Liver (tissue), 10 donors: Measurements from ENCODE around the gene TRMT44. TPM values are rescaled to one million over a fixed set of nuclear protein-coding genes. Genes with fewer than 3 reads are reported as not detected.

Experiments
- DNase-seq: peaks from one replicate; pipeline ENCODE4 v3.0.0-alpha.2; 2017; ENCODE audit warnings: low spot score
- H3K27ac ChIP-seq, 2 donors: one replicate each; pipeline ENCODE4 v1.7.0; 2013; ENCODE audit warnings: inconsistent platforms in 2 of 2, low read length in 2 of 2, control low read depth in 1 of 2, low read depth in 1 of 2, mild to moderate bottlenecking in 1 of 2
- H3K27me3 ChIP-seq, 4 donors: one replicate each; pipeline versions ENCODE4 v1.6.1 to v1.7.0; 2013; ENCODE audit warnings: low read length in 3 of 4, inconsistent platforms in 1 of 4, mild to moderate bottlenecking in 1 of 4, moderate library complexity in 1 of 4; ENCODE audit not compliant: control insufficient read depth in 4 of 4, insufficient read depth in 4 of 4
- H3K36me3 ChIP-seq, 4 donors: one replicate each; pipeline versions ENCODE4 v1.6.1 to v1.7.0; 2013; ENCODE audit warnings: low read length in 3 of 4, mild to moderate bottlenecking in 3 of 4, low read depth in 1 of 4, moderate library complexity in 1 of 4; ENCODE audit not compliant: control insufficient read depth in 4 of 4, insufficient read depth in 3 of 4
- H3K4me1 ChIP-seq, 4 donors: one replicate each; pipeline versions ENCODE4 v1.6.1 to v1.7.0; 2013; ENCODE audit warnings: low read length in 3 of 4, mild to moderate bottlenecking in 3 of 4, moderate library complexity in 1 of 4; ENCODE audit not compliant: control insufficient read depth in 4 of 4, insufficient read depth in 4 of 4
- H3K4me3 ChIP-seq, 3 donors: one replicate each; pipeline versions ENCODE4 v1.6.1 to v1.7.0; 2013; ENCODE audit warnings: low read length in 3 of 3, control low read depth in 1 of 3, low read depth in 1 of 3, mild to moderate bottlenecking in 1 of 3
- H3K9ac ChIP-seq, 2 donors: one replicate each; pipeline ENCODE4 v1.7.0; 2013; ENCODE audit warnings: low read length in 2 of 2, mild to moderate bottlenecking in 2 of 2, moderate library complexity in 2 of 2, control low read depth in 1 of 2, low read depth in 1 of 2
- H3K9me3 ChIP-seq, 4 donors: one replicate each; pipeline versions ENCODE4 v1.6.1 to v1.7.0; 2013; ENCODE audit warnings: low read length in 3 of 4; ENCODE audit not compliant: control insufficient read depth in 4 of 4
- CTCF ChIP-seq: fragments of 150-350 bp; IDR thresholded peaks from 2 replicates; pipeline ENCODE4 v1.5.1; 2017; ENCODE audit warnings: improper control_type of control experiment, low read depth, low read length; ENCODE audit not compliant: missing input control
- HNF4A ChIP-seq, 2 donors: conservative IDR thresholded peaks; 2 replicates each; pipeline ENCODE4 v1.6.1; 2016; ENCODE audit warnings: antibody characterized with exemption in 2 of 2, mild to moderate bottlenecking in 2 of 2
- NR2F2 ChIP-seq: IDR thresholded peaks from 2 replicates; pipeline ENCODE4 v1.6.1; 2016; ENCODE audit warnings: antibody characterized with exemption
- SP1 ChIP-seq: IDR thresholded peaks from 2 replicates; pipeline ENCODE4 v1.6.1; 2018; ENCODE audit warnings: antibody characterized with exemption, mild to moderate bottlenecking
- TAF1 ChIP-seq: conservative IDR thresholded peaks from 2 replicates; pipeline ENCODE4 v1.6.1; 2016; ENCODE audit warnings: antibody characterized with exemption, mild to moderate bottlenecking
- YY1 ChIP-seq: IDR thresholded peaks from 2 replicates; pipeline ENCODE4 v1.6.1; 2016; ENCODE audit warnings: antibody characterized with exemption, mild to moderate bottlenecking
- WGBS: extraction: QIAGEN DNeasy Blood & Tissue Kit; methylation state at CpG from one replicate; pipeline ENCODE4 v1.1.7; 2013; 5-methylcytosine and 5-hydroxymethylcytosine counted together
- polyA plus RNA-seq, 2 donors: library from polyadenylated mRNA; stranded (reverse) in 1 of 2; unstranded in 1 of 2; fragments of 200-250 nt in 1 of 2; fragments of >200 nt in 1 of 2; fragmentation: Nextera tagmentation in 1 of 2; extraction: Ambion mirVana in 1 of 2; gene quantifications; one replicate each; pipeline versions ENCODE4 v1.2.1 to v1.2.3, GENCODE V29; 2013 to 2015
- small RNA-seq: library from RNA; depleted of rRNA; stranded (forward); fragments of <200 nt; gene quantifications from one replicate; pipeline ENCODE3, GENCODE V24; 2014
- total RNA-seq, 2 donors: library from RNA; depleted of rRNA; stranded (reverse); fragments of >200 nt; gene quantifications; one replicate each; pipeline ENCODE4 v1.2.3, GENCODE V29; 2014
- TF ChIP-seq, protein P1 (sequence below): IDR thresholded peaks from 2 replicates; pipeline ENCODE4 v1.6.1; 2016; ENCODE audit warnings: antibody characterized with exemption, mild to moderate bottlenecking
- donor health status: healthy.
- donor health status: healthy.
- donor health status: healthy.
- donor health status: healthy.
- donor health status: healthy.

The TRMT44 gene
- total and polyA plus RNA-seq, 4 donors: 3.0 to 16.0 (median 5.7) TPM

GRCh38 chr4:8523766-8524165 lies 83.2 kb downstream of the TRMT44 start (continued):
- TF ChIP-seq CTCF (no peak), SP1 (no peak)

DNA sequence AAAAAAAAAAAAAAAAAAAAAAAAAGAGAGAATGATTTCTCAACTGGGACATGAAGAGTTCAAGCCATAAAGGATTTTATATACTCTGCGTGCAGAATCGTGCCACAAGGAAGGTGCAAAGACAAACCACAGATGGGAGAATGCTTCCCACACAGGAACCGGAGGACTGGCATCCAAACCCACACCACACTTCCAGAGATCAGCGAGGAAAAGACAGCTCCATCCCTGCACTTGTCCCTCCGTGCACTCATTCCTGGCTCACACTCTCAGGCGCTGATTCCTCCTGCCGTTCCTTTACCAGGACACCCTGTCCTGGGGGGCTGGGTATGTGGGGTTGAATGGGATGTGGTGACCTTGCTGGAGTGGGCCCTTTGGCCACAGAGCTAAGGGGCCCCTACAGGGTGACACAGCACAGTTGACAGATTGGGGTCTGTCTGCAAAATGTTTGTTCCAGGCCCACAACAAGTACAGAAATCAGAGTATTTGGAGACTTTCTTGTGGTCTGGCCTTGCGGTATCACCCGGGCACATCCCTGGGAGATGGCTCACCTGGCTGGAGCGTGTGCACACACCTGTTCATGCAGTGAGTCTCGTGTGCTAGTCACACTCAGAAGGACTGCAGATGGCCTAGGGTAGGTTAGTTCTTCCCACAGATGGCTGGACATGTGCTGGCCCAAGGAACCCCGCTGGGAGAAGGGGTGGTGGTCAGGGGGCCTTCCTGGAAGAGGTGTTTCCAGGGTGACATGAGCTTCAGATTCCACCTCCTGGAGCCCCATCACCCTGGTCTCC lies 84.2 kb downstream of the TRMT44 start:
- Histone ChIP-seq H3K27ac (no peak overlapping the region), H3K9me3 (peaks cover 0 to 12% (median 3%) of the 10 kb centered on the region in 4 donors), H3K4me3 (no peak overlapping the region), H3K27me3 (no peaks in the 10 kb centered on the region), H3K36me3 (no peaks in the 10 kb centered on the region), H3K9ac (no peak overlapping the region), H3K4me1 (no peaks in the 10 kb centered on the region)
- DNase-seq: no peak
- no peak for TF ChIP-seq HNF4A (conservative IDR thresholded peaks at IDR 0.05)
- TF ChIP-seq, protein P1, sequence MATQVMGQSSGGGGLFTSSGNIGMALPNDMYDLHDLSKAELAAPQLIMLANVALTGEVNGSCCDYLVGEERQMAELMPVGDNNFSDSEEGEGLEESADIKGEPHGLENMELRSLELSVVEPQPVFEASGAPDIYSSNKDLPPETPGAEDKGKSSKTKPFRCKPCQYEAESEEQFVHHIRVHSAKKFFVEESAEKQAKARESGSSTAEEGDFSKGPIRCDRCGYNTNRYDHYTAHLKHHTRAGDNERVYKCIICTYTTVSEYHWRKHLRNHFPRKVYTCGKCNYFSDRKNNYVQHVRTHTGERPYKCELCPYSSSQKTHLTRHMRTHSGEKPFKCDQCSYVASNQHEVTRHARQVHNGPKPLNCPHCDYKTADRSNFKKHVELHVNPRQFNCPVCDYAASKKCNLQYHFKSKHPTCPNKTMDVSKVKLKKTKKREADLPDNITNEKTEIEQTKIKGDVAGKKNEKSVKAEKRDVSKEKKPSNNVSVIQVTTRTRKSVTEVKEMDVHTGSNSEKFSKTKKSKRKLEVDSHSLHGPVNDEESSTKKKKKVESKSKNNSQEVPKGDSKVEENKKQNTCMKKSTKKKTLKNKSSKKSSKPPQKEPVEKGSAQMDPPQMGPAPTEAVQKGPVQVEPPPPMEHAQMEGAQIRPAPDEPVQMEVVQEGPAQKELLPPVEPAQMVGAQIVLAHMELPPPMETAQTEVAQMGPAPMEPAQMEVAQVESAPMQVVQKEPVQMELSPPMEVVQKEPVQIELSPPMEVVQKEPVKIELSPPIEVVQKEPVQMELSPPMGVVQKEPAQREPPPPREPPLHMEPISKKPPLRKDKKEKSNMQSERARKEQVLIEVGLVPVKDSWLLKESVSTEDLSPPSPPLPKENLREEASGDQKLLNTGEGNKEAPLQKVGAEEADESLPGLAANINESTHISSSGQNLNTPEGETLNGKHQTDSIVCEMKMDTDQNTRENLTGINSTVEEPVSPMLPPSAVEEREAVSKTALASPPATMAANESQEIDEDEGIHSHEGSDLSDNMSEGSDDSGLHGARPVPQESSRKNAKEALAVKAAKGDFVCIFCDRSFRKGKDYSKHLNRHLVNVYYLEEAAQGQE: no peak
- 81% methylated on average over 12 of the region's 12 CpGs for WGBS

- DNase-seq: no peak
- WGBS: 71% methylated on average over 16 of the region's 16 CpGs
- Histone ChIP-seq H3K27ac (no peak overlapping the region), H3K27me3 (no peaks in the 10 kb centered on the region), H3K4me1 (no peaks in the 10 kb centered on the region), H3K9me3 (peaks cover 0 to 12% (median 3%) of the 10 kb centered on the region in 4 donors), H3K4me3 (no peak overlapping the region), H3K9ac (no peak overlapping the region), H3K36me3 (no peaks in the 10 kb centered on the region)
- TF ChIP-seq YY1 (no peak), TAF1 (no peak), NR2F2 (peak; percentile 74)
Measured at GRCh38 chr4:8525383-8526120, 85.0 kb downstream of the TRMT44 start.

Small RNAs within 50 kb of the gene (small RNA-seq; reads per million reads assigned to genes)
- 0.13 reads per million for gene RNA5SP152

Other genes starting within 250 kb of the TRMT44 start
- gene SH3TC1, start 241.5 kb upstream of the TRMT44 start, total RNA-seq: 10 to 100 TPM; 28.8 to 34.6 TPM
- 10 to 100 TPM in 1 of 2 donors, 1 to 10 TPM in 1; 6.5 to 22.8 TPM for gene SH3TC1, start 241.5 kb upstream of the TRMT44 start, polyA plus RNA-seq
- 1 to 10 TPM; 1.0 to 1.2 TPM for gene HTRA3, start 171.0 kb upstream of the TRMT44 start, total RNA-seq
- 1 to 10 TPM in 1 of 2 donors, under 1 TPM in 1; 0.36 to 1.1 TPM for gene HTRA3, start 171.0 kb upstream of the TRMT44 start, polyA plus RNA-seq
- gene ACOX3, start 54 bp upstream of the TRMT44 start, total RNA-seq: 10 to 100 TPM; 14.1 to 24.6 TPM
- gene ACOX3, start 54 bp upstream of the TRMT44 start, polyA plus RNA-seq: 10 to 100 TPM; 11.4 to 13.0 TPM
- gene GPR78, start 139.6 kb downstream of the TRMT44 start, total RNA-seq: not detected
- not detected for gene GPR78, start 139.6 kb downstream of the TRMT44 start, polyA plus RNA-seq
- 1 to 10 TPM; 1.1 to 1.8 TPM for gene CPZ, start 152.0 kb downstream of the TRMT44 start, total RNA-seq
- gene CPZ, start 152.0 kb downstream of the TRMT44 start, polyA plus RNA-seq: 1 to 10 TPM in 1 of 2 donors, under 1 TPM in 1; 0.51 to 1.6 TPM